ENCODE results near the gene RAPH1. TPM values are rescaled to one million over a fixed set of nuclear protein-coding genes. Genes with fewer than 3 reads are reported as not detected.
A peak's percentile ranks its signal among the peaks of the same experiment; 100 is the strongest.
"Not testable (repeated sequence)": the region's sequence is repeated elsewhere in the genome, so short reads cannot be mapped to it uniquely, and the experiment has no call there.

The RAPH1 gene
- total RNA-seq, 1 donor from 2014 or later = 25.7 TPM

GRCh38 chr2:203534621-203535077 is 452 bp downstream of the RAPH1 start:
- Mint-ChIP-seq H3K36me3 (no peaks in the 10 kb centered on the region), H3K9me3 (peaks cover 10% of the 10 kb centered on the region), H3K27ac (peak overlapping the region; percentile 34), H3K4me1 (ENCODE audit: unreplicated experiment) (peaks cover 16% of the 10 kb centered on the region), H3K27me3 (peaks cover 13% of the 10 kb centered on the region), H3K4me3 (peak overlapping the region; percentile 89)
- DNase-seq (ENCODE audit: extremely low spot score, unreplicated experiment) = no peak
- TF ChIP-seq CTCF (conservative IDR thresholded peaks at IDR 0.05) = no peak

DNA sequence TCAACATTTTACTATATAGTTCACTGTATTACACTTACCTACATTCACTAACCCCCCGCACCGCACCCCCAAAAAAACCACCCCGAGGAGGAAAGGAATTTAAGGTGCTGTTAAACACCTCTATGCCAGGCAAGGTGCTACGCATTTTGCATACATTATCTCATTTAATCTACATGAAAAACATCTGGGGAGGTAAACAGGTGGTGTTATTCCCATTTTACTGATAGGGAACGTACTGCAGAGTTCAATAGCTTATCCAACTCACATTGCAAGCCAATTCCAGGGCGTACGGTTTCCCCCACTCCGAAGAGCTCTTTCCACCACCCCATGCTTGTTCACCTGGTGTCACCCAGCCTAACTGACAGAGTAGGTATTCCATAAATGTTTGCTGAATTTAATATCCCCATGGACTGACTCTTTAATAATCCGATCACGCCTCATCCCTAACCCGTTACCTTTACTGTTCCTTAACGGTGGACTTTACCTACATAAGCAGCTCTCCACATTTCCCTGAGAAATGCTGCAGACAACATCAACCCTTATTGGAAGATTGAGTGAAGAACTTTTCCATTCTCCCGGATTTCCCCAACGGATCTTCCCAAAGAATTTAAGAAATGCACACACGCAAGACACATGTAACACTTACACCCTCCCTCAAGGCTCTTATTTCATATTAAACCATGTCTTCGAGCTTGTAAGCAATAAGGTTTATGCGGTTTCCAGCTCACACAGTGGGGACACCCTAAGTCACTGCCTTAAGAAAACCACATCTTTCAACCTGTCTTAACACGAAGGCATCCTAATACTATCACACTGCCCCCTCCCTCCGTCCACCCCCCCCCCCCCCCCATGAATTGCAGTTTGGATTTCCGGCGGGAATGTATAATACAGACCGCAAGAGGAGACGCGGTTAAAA is 1.2 kb downstream of the RAPH1 start:
- H3K27ac Mint-ChIP-seq = peak overlapping the region; percentile 34
- H3K36me3 Mint-ChIP-seq = no peaks in the 10 kb centered on the region
- TF ChIP-seq CTCF (conservative IDR thresholded peaks at IDR 0.05) = no peak
- H3K4me1 Mint-ChIP-seq (ENCODE audit: unreplicated experiment) = peaks cover 16% of the 10 kb centered on the region
- H3K27me3 Mint-ChIP-seq = peaks cover 10% of the 10 kb centered on the region
- peaks cover 10% of the 10 kb centered on the region for H3K9me3 Mint-ChIP-seq
- no peak for DNase-seq (ENCODE audit: extremely low spot score, unreplicated experiment)
- H3K4me3 Mint-ChIP-seq = peak overlapping the region; percentile 89

GRCh38 chr2:203532957-203533658 is 2.0 kb downstream of the RAPH1 start:
- H3K4me3 Mint-ChIP-seq = peak overlapping the region; percentile 89
- peak overlapping the region; percentile 34 for H3K27ac Mint-ChIP-seq
- H3K27me3 Mint-ChIP-seq = peaks cover 9% of the 10 kb centered on the region

DNA sequence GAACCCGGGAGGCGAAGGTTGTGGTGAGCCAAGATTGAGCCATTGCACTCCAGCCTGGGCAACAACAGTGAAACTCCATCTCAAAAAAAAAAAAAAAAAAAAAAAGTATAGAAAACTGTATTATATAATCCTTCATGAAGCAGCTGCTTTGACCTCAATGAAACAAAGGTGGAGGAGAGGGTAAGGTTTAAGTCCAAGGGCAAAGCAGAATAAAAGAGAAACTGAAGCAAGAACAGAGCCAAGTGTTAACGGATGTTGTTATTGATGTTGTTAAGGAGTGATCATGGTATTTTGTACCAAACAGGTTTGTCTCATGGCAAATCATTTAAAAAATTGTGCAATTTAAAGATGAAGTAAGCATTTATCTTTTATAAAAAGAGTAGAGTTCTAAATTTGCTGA is 7.4 kb downstream of the RAPH1 start:
- Mint-ChIP-seq H3K27me3 (no peaks in the 10 kb centered on the region), H3K9me3 (no peaks in the 10 kb centered on the region), H3K36me3 (no peaks in the 10 kb centered on the region), H3K4me1 (ENCODE audit: unreplicated experiment) (peaks cover under 1% of the 10 kb centered on the region), H3K4me3 (no peak overlapping the region), H3K27ac (no peak overlapping the region)
- no peak for TF ChIP-seq CTCF (conservative IDR thresholded peaks at IDR 0.05)
- no peak for DNase-seq (ENCODE audit: extremely low spot score, unreplicated experiment)

More at GRCh38 chr2:203532957-203533658, 2.0 kb downstream of the RAPH1 start:
- no peak for DNase-seq (ENCODE audit: extremely low spot score, unreplicated experiment)
- peaks cover 16% of the 10 kb centered on the region for H3K4me1 Mint-ChIP-seq (ENCODE audit: unreplicated experiment)
- TF ChIP-seq CTCF (conservative IDR thresholded peaks at IDR 0.05) = no peak
- H3K36me3 Mint-ChIP-seq = no peaks in the 10 kb centered on the region
- H3K9me3 Mint-ChIP-seq = peaks cover 6% of the 10 kb centered on the region

DNA sequence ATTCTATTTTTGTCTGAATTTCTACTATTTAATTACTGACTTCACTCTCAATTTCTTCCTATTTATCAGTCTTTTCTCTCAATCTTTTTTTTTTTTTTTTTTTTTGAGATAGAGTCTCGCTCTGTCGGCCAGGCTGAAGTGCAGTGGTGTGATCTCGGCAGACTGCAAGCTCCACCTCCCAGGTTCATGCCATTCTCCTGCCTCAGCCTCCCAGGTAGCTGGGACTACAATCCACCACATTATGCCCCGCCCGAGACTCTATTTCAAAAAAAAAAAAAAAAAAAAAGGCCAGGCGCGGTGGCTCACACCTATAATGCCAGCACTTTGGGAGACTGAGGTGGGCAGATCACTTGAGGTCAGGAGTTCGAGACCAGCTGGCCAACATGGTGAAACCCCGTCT is 21.8 kb downstream of the RAPH1 start:
- H3K27me3 Mint-ChIP-seq; DNase-seq (ENCODE audit: extremely low spot score, unreplicated experiment); H3K4me1 Mint-ChIP-seq (ENCODE audit: unreplicated experiment); H3K27ac Mint-ChIP-seq; H3K4me3 Mint-ChIP-seq; H3K9me3 Mint-ChIP-seq; H3K36me3 Mint-ChIP-seq: not testable (repeated sequence)

DNA sequence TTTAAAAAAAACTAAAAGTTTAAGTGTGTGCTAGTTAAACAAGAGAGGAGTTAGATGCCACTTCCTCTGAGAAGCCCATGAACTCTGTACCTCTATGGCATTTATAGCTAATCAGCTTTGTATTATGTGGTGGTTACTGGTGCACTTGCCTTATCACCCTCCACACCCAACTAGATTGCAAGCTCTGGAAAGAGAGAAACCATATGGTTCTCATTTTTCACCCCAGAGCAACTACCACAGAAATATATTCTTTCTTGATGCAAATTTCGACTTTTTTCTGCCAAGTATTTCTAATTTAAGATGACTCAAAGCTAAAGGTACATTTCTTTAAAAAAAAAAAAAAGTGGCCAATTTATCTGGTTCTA is 24.2 kb downstream of the RAPH1 start:
- no peak for TF ChIP-seq CTCF (conservative IDR thresholded peaks at IDR 0.05)
- peaks cover 9% of the 10 kb centered on the region for H3K36me3 Mint-ChIP-seq
- no peaks in the 10 kb centered on the region for H3K27me3 Mint-ChIP-seq
- peaks cover 4% of the 10 kb centered on the region for H3K4me1 Mint-ChIP-seq (ENCODE audit: unreplicated experiment)
- H3K27ac Mint-ChIP-seq = no peak overlapping the region
- no peak overlapping the region for H3K4me3 Mint-ChIP-seq
- H3K9me3 Mint-ChIP-seq = peaks cover 7% of the 10 kb centered on the region
- DNase-seq (ENCODE audit: extremely low spot score, unreplicated experiment) = no peak

All from type B pancreatic cell (in vitro differentiated cells).